DMS79 (cell line): Measurements from ENCODE around the gene RANBP1.
A peak's percentile ranks its signal among the peaks of the same experiment; 100 is the strongest.

Experiments
- DNase-seq: peaks from one replicate; lab custom pipeline; 2025; lab: John Stamatoyannopoulos, UW

RANBP1 gene

GRCh38 chr22:20123366-20124082 is 7.6 kb downstream of the RANBP1 start:
- no peak for DNase-seq

- no peak for DNase-seq
Observed at GRCh38 chr22:20124083-20124787, 8.3 kb downstream of the RANBP1 start.

- no peak for DNase-seq
Observed at GRCh38 chr22:20125201-20126174, 9.6 kb downstream of the RANBP1 start.

- no peak for DNase-seq
Observed at GRCh38 chr22:20126284-20127029, 10.6 kb downstream of the RANBP1 start.

- DNase-seq, result no peak
Observed at GRCh38 chr22:20127318-20127868, 11.5 kb downstream of the RANBP1 start.

- no peak for DNase-seq
Observed at GRCh38 chr22:20127869-20128618, 12.1 kb downstream of the RANBP1 start.

- no peak for DNase-seq
Observed at GRCh38 chr22:20128619-20128901, 12.7 kb downstream of the RANBP1 start.

- no peak for DNase-seq
Observed at GRCh38 chr22:20128902-20129746, 13.2 kb downstream of the RANBP1 start.

GRCh38 chr22:20129747-20130014 is 13.8 kb downstream of the RANBP1 start:
- DNase-seq, result no peak

GRCh38 chr22:20130319-20130718 is 14.4 kb downstream of the RANBP1 start:
- peak; percentile 27 for DNase-seq

- DNase-seq, result peak; percentile 13
Observed at GRCh38 chr22:20130731-20131596, 15.1 kb downstream of the RANBP1 start.

- DNase-seq, result no peak
Observed at GRCh38 chr22:20131597-20131858, 15.6 kb downstream of the RANBP1 start, which contains the start of gene ZDHHC8. Gene ZDHHC8, plus strand, starts transcription at chr22:20131804. Its CDS starts 144 bp downstream, at chr22:20131948.

GRCh38 chr22:20131859-20132685 is 16.2 kb downstream of the RANBP1 start:
- DNase-seq, result no peak

- DNase-seq, result no peak
Observed at GRCh38 chr22:20132686-20133246, 16.9 kb downstream of the RANBP1 start.

- no peak for DNase-seq
Observed at GRCh38 chr22:20133930-20134549, 18.1 kb downstream of the RANBP1 start.

GRCh38 chr22:20135265-20135664 is 19.4 kb downstream of the RANBP1 start:
- no peak for DNase-seq

GRCh38 chr22:20135806-20136602 is 20.1 kb downstream of the RANBP1 start:
- DNase-seq, result no peak
